ENCODE measurements around the gene EPHA2. TPM values are rescaled to one million over a fixed set of nuclear protein-coding genes. Genes with fewer than 3 reads are reported as not detected.

The EPHA2 gene
- total RNA-seq, 1 experiment from 2014 or later, result 91.6 TPM

GRCh38 chr1:16129921-16130543 is 25.8 kb downstream of the EPHA2 start:
- POLR2A ChIA-PET (ENCODE audit: low non-redundant PET), result no interaction called here
- CTCF ChIA-PET, result no interaction called here
- peaks cover 17% of the 10 kb centered on the region for H3K4me1 ChIP-seq (ENCODE audit: insufficient read depth, low read length, poor library complexity, severe bottlenecking)
- no peaks in the 10 kb centered on the region for H3K9me3 ChIP-seq (ENCODE audit: low read depth, low read length, poor library complexity, severe bottlenecking)
- no TSS peak for BruUV-seq (replicated peaks)
- H3K27ac ChIP-seq (ENCODE audit: low read depth, low read length, poor library complexity, severe bottlenecking), result no peak overlapping the region
- H3K27me3 ChIP-seq (replicated peaks; ENCODE audit: insufficient read depth, low read depth, low read length, poor library complexity), result no peaks in the 10 kb centered on the region
- peaks cover 82% of the 10 kb centered on the region for H3K36me3 ChIP-seq (ENCODE audit: insufficient read depth, low read length, poor library complexity, severe bottlenecking)
- intact Hi-C loops (cut with micrococcal nuclease; ENCODE audit: unreplicated experiment), result no loop called here
- DNase-seq (ENCODE audit: low spot score), result no peak
- H3K4me3 ChIP-seq (ENCODE audit: low read depth, low read length, poor library complexity, severe bottlenecking), result no peak overlapping the region
- TF ChIP-seq, protein P1, sequence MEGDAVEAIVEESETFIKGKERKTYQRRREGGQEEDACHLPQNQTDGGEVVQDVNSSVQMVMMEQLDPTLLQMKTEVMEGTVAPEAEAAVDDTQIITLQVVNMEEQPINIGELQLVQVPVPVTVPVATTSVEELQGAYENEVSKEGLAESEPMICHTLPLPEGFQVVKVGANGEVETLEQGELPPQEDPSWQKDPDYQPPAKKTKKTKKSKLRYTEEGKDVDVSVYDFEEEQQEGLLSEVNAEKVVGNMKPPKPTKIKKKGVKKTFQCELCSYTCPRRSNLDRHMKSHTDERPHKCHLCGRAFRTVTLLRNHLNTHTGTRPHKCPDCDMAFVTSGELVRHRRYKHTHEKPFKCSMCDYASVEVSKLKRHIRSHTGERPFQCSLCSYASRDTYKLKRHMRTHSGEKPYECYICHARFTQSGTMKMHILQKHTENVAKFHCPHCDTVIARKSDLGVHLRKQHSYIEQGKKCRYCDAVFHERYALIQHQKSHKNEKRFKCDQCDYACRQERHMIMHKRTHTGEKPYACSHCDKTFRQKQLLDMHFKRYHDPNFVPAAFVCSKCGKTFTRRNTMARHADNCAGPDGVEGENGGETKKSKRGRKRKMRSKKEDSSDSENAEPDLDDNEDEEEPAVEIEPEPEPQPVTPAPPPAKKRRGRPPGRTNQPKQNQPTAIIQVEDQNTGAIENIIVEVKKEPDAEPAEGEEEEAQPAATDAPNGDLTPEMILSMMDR (conservative IDR thresholded peaks at IDR 0.05; ENCODE audit: low read depth, low read length), result no peak

DNA sequence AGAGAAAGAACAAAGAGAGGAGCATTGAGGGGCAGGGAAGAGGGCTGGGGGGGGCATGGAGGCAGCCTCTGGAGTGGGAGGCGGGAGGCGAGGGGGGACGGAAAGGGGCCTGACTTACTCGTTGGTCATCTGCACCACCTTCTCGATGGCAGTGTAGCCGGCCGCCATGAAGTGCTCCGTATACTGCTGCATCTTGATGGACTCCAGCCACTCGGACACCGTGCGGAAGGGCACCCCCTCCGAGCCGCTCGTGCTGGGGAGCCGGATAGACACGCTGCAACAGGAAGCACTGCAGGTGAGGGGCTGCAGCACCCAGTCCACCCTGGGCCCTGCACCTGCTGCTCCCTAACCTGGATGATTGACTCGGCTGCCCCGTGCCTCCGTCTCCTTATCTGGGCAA is 26.6 kb downstream of the EPHA2 start:
- H3K36me3 ChIP-seq (ENCODE audit: insufficient read depth, low read length, poor library complexity, severe bottlenecking), result peaks cover 75% of the 10 kb centered on the region
- peaks cover 25% of the 10 kb centered on the region for H3K4me1 ChIP-seq (ENCODE audit: insufficient read depth, low read length, poor library complexity, severe bottlenecking)
- H3K9me3 ChIP-seq (ENCODE audit: low read depth, low read length, poor library complexity, severe bottlenecking), result no peaks in the 10 kb centered on the region
- DNase-seq (ENCODE audit: low spot score), result no peak
- H3K27me3 ChIP-seq (replicated peaks; ENCODE audit: insufficient read depth, low read depth, low read length, poor library complexity), result no peaks in the 10 kb centered on the region
- no TSS peak for BruUV-seq (replicated peaks)
- no peak overlapping the region for H3K27ac ChIP-seq (ENCODE audit: low read depth, low read length, poor library complexity, severe bottlenecking)
- intact Hi-C loops (cut with micrococcal nuclease; ENCODE audit: unreplicated experiment), result no loop called here
- H3K4me3 ChIP-seq (ENCODE audit: low read depth, low read length, poor library complexity, severe bottlenecking), result no peak overlapping the region
- ChIA-PET CTCF (no interaction called here), POLR2A (ENCODE audit: low non-redundant PET) (no interaction called here)
- TF ChIP-seq, protein P1 (conservative IDR thresholded peaks at IDR 0.05; ENCODE audit: low read depth, low read length), result no peak

DNA sequence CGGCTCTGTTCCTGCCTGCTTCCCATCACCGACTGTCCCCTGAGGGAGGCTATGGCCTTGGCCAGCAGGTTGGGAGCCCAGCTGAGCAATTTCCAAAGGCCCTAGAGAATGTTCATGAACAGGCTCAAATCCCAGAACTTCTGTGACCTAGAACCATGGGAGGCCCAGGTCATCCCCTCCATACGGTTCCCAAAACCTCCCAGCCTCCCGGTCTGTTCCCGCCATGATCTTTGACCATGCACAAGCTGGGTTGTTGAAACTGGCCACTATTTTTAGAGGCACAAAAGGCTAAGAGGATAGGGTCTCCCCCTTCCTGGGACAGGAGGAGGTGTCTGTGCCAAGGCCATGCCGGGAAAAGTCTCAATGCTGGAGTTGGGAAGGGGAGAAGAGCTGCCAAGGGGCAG is 27.5 kb downstream of the EPHA2 start:
- Histone ChIP-seq H3K9me3 (ENCODE audit: low read depth, low read length, poor library complexity, severe bottlenecking) (no peaks in the 10 kb centered on the region), H3K36me3 (ENCODE audit: insufficient read depth, low read length, poor library complexity, severe bottlenecking) (peaks cover 70% of the 10 kb centered on the region), H3K27ac (ENCODE audit: low read depth, low read length, poor library complexity, severe bottlenecking) (no peak overlapping the region), H3K27me3 (replicated peaks; ENCODE audit: insufficient read depth, low read depth, low read length, poor library complexity) (no peaks in the 10 kb centered on the region), H3K4me3 (ENCODE audit: low read depth, low read length, poor library complexity, severe bottlenecking) (no peak overlapping the region), H3K4me1 (ENCODE audit: insufficient read depth, low read length, poor library complexity, severe bottlenecking) (peaks cover 34% of the 10 kb centered on the region)
- CTCF ChIA-PET, result no interaction called here
- intact Hi-C loops (cut with micrococcal nuclease; ENCODE audit: unreplicated experiment), result no loop called here
- no peak for DNase-seq (ENCODE audit: low spot score)
- POLR2A ChIA-PET (ENCODE audit: low non-redundant PET), result no interaction called here
- no peak for TF ChIP-seq EZH2 (IDR thresholded peaks at IDR 0.05; ENCODE audit: borderline replicate concordance, low read depth, low read length, poor library complexity, severe bottlenecking)
- TF ChIP-seq, protein P1 (conservative IDR thresholded peaks at IDR 0.05; ENCODE audit: low read depth, low read length), result no peak
- no TSS peak for BruUV-seq (replicated peaks)
